Stimulated activated CD4-positive, alpha-beta T cell treated with anti-CD3 and anti-CD28 coated beads, Interleukin-4, amount 100 ng/mL, for 4 hours (primary cell): ENCODE results near the gene IAPP.
"Not testable (repeated sequence)": the region's sequence is repeated elsewhere in the genome, so short reads cannot be mapped to it uniquely, and the experiment has no call there.

Source experiments
- DNase-seq, 2 experiments: peaks; one replicate each; pipeline ENCODE4 v3.0.0-alpha.2; 2020

The IAPP gene

GRCh38 chr12:21381320-21381719 is 8.6 kb downstream of the IAPP start:
- DNase-seq, result not testable (repeated sequence)

GRCh38 chr12:21384261-21384660 is 11.6 kb downstream of the IAPP start:
- no peak for DNase-seq

GRCh38 chr12:21387174-21387573 is 14.5 kb downstream of the IAPP start:
- no peak for DNase-seq

- no peak for DNase-seq
These were observed 19.7 kb downstream of the IAPP start for GRCh38 chr12:21392384-21392783.

GRCh38 chr12:21394828-21395626 is 22.3 kb downstream of the IAPP start:
- not testable (repeated sequence) for DNase-seq

GRCh38 chr12:21413369-21414277 is 40.9 kb downstream of the IAPP start:
- no peak for DNase-seq

GRCh38 chr12:21416511-21417121 is 43.9 kb downstream of the IAPP start:
- no peak for DNase-seq

- not testable (repeated sequence) for DNase-seq
These were observed 45.7 kb downstream of the IAPP start for GRCh38 chr12:21418398-21418797.

- DNase-seq, result not testable (repeated sequence)
These were observed 46.5 kb downstream of the IAPP start for GRCh38 chr12:21419009-21419699.

GRCh38 chr12:21428241-21428640 is 55.5 kb downstream of the IAPP start:
- DNase-seq, result no peak
